Naive thymus-derived CD4-positive, alpha-beta T cell (primary cell): Measurements from ENCODE around the gene ZNF428. TPM values are rescaled to one million over a fixed set of nuclear protein-coding genes. Genes with fewer than 3 reads are reported as not detected.
"Not testable (repeated sequence)": the region's sequence is repeated elsewhere in the genome, so short reads cannot be mapped to it uniquely, and the experiment has no call there.

ENCODE experiments used
- ATAC-seq: fragments of 150-1000 bp; cut with Tn5 transposase; 2 replicates; pipeline ENCODE4 v1.10.0; 2021; ENCODE audit warnings: mild to moderate bottlenecking, moderate library complexity
- CTCF ChIA-PET: fragments of 350-600 bp; sonication (Branson Sonifier 250); formaldehyde crosslinking; loops from one replicate; lab custom pipeline; 2021; ENCODE audit warnings: antibody characterized with exemption; lab: Charles Lee
- POLR2A ChIA-PET: fragments of 350-600 bp; sonication (Branson Sonifier 250); formaldehyde crosslinking; loops from one replicate; lab custom pipeline; 2021; ENCODE audit warnings: antibody characterized with exemption, inconsistent platforms; lab: Charles Lee
- DNase-seq, 9 donors: peaks; one replicate each; pipeline versions ENCODE4 v3.0.0 to v3.0.0-alpha.2; 2020 to 2022; ENCODE audit warnings: mixed read lengths in 1 of 9
- H3K27ac ChIP-seq: one replicate; pipeline ENCODE4 v1.7.0; 2013; ENCODE audit warnings: mild to moderate bottlenecking, low read depth, low read length, moderate library complexity
- H3K27me3 ChIP-seq, 2 donors: one replicate each; pipeline ENCODE4 v1.7.0; 2013; ENCODE audit warnings: low read length in 2 of 2, mild to moderate bottlenecking in 2 of 2, moderate library complexity in 2 of 2; ENCODE audit not compliant: control insufficient read depth in 2 of 2, insufficient read depth in 2 of 2
- H3K36me3 ChIP-seq, 3 experiments: 1 replicate in 2 of 3; 2 replicates in 1 of 3; pipeline ENCODE4 v1.7.0; 2013; ENCODE audit warnings: low read length in 3 of 3, mild to moderate bottlenecking in 3 of 3, moderate library complexity in 1 of 3; ENCODE audit not compliant: insufficient read depth in 3 of 3, control insufficient read depth in 2 of 3
- H3K4me1 ChIP-seq, 2 donors: one replicate each; pipeline ENCODE4 v1.7.0; 2013; ENCODE audit warnings: low read length in 2 of 2, mild to moderate bottlenecking in 2 of 2, moderate library complexity in 1 of 2; ENCODE audit not compliant: control insufficient read depth in 2 of 2, insufficient read depth in 2 of 2
- H3K4me3 ChIP-seq: 2 replicates; pipeline ENCODE4 v1.7.0; 2013; ENCODE audit warnings: mild to moderate bottlenecking, low read length
- H3K9me3 ChIP-seq, 3 experiments: 1 replicate in 2 of 3; 2 replicates in 1 of 3; pipeline ENCODE4 v1.7.0; 2013; ENCODE audit warnings: low read length in 3 of 3; ENCODE audit not compliant: control insufficient read depth in 2 of 3
- H3K27ac Mint-ChIP-seq, 9 donors: one replicate each; pipeline ENCODE4 v1.8.0; 2020 to 2022; ENCODE audit warnings: mixed read lengths in 9 of 9, mild to moderate bottlenecking in 8 of 9, moderate library complexity in 5 of 9, inconsistent platforms in 2 of 9
- H3K27me3 Mint-ChIP-seq, 5 donors: one replicate each; pipeline ENCODE4 v1.8.0; 2021 to 2022; ENCODE audit warnings: mixed read lengths in 5 of 5, mild to moderate bottlenecking in 1 of 5
- H3K36me3 Mint-ChIP-seq, 5 donors: one replicate each; pipeline ENCODE4 v1.8.0; 2020 to 2022; ENCODE audit warnings: mixed read lengths in 5 of 5, mild to moderate bottlenecking in 3 of 5, inconsistent platforms in 1 of 5
- H3K4me1 Mint-ChIP-seq, 7 donors: one replicate each; pipeline ENCODE4 v1.8.0; 2020 to 2022; ENCODE audit warnings: mixed read lengths in 7 of 7, mild to moderate bottlenecking in 3 of 7, inconsistent platforms in 1 of 7
- H3K4me3 Mint-ChIP-seq, 10 donors: one replicate each; pipeline ENCODE4 v1.8.0; 2020 to 2022; ENCODE audit warnings: mild to moderate bottlenecking in 10 of 10, mixed read lengths in 10 of 10, moderate library complexity in 6 of 10, inconsistent platforms in 2 of 10
- H3K9me3 Mint-ChIP-seq, 11 donors: one replicate each; pipeline ENCODE4 v1.8.0; 2020 to 2022; ENCODE audit warnings: mixed read lengths in 11 of 11, mild to moderate bottlenecking in 4 of 11, inconsistent platforms in 1 of 11, moderate library complexity in 1 of 11
- intact Hi-C, 2 donors: fragments of 100-400 bp; cut with micrococcal nuclease; formaldehyde crosslinking; loops; one replicate each; pipeline ENCODE4 v1.15.1; 2023
- polyA plus RNA-seq, 2 donors: library from polyadenylated mRNA; unstranded; fragments of 300-500 nt; fragmentation: Illumina TruSeq; gene quantifications; one replicate each; pipeline ENCODE4 v1.2.3, GENCODE V29; 2021
- total RNA-seq, 6 experiments: library from RNA in 5 of 6; stranded (reverse) in 5 of 6; gene quantifications; 1 replicate in 5 of 6; 2 replicates in 1 of 6; pipeline ENCODE4 v1.2.3 and lab custom pipeline; 2021 to 2026

The ZNF428 gene
- total and polyA plus RNA-seq, 7 experiments from 2014 or later = 13.1 to 29.1 (median 25.5) TPM

GRCh38 chr19:43652546-43652874, 33.1 kb upstream of the ZNF428 start:
- peaks cover 0 to 5% (median 0%) of the 10 kb centered on the region in 7 donors for H3K4me1 Mint-ChIP-seq
- no peak overlapping the region for H3K4me3 Mint-ChIP-seq
- no peak overlapping the region for H3K27ac Mint-ChIP-seq
- no peaks in the 10 kb centered on the region for H3K27me3 Mint-ChIP-seq
- peaks cover 0 to 6% (median 0%) of the 10 kb centered on the region in 3 experiments for H3K36me3 ChIP-seq
- no peaks in the 10 kb centered on the region for H3K9me3 ChIP-seq
- peaks cover 6 to 49% (median 27%) of the 10 kb centered on the region in 5 donors for H3K36me3 Mint-ChIP-seq
- no peaks in the 10 kb centered on the region for H3K4me1 ChIP-seq
- no peaks in the 10 kb centered on the region for H3K27me3 ChIP-seq
- ChIA-PET POLR2A (interaction anchor here (0.7 kb wide), 1 partner anchor 28 kb away, joined by 3 read pairs; no protein-coding TSS in a partner anchor), CTCF (interaction anchor here (1.4 kb wide), 1 partner anchor 99 kb away, joined by 3 read pairs; no protein-coding TSS in a partner anchor)
- no peak overlapping the region for H3K4me3 ChIP-seq
- H3K27ac ChIP-seq = no peak overlapping the region
- no peak for DNase-seq
- H3K9me3 Mint-ChIP-seq = peaks cover 0 to 4% (median 0%) of the 10 kb centered on the region in 11 donors
- no peak for ATAC-seq
- intact Hi-C loops = loop anchor here in 1 of 2 donors (1.0 to 5.0 kb wide), 4 partner anchors 35 to 205 kb away; partner anchors contain the start of gene ZNF428

- H3K36me3 ChIP-seq = peaks cover 0 to 6% (median 0%) of the 10 kb centered on the region in 3 experiments
- ChIA-PET POLR2A (interaction anchor here (0.7 kb wide), 1 partner anchor 27 kb away, joined by 3 read pairs; no protein-coding TSS in a partner anchor), CTCF (interaction anchor here (0.5 to 1.4 kb wide), 2 partner anchors 98 to 1805 kb away, joined by 3 to 4 read pairs; no protein-coding TSS in a partner anchor)
- H3K27me3 ChIP-seq = no peaks in the 10 kb centered on the region
- no peak overlapping the region for H3K27ac ChIP-seq
- no peaks in the 10 kb centered on the region for H3K4me1 ChIP-seq
- no peaks in the 10 kb centered on the region for H3K27me3 Mint-ChIP-seq
- H3K4me1 Mint-ChIP-seq = peaks cover 0 to 5% (median 0%) of the 10 kb centered on the region in 7 donors
- H3K4me3 Mint-ChIP-seq = no peak overlapping the region
- H3K36me3 Mint-ChIP-seq = peaks cover 6 to 49% (median 23%) of the 10 kb centered on the region in 5 donors
- ATAC-seq (peak; percentile 48), DNase-seq (peak in 2 of 9 donors; percentile 28 to 37)
- H3K4me3 ChIP-seq = no peak overlapping the region
- intact Hi-C loops = loop anchor here in 1 of 2 donors (1.0 to 5.0 kb wide), 4 partner anchors 35 to 205 kb away; partner anchors contain the start of gene ZNF428
- H3K9me3 ChIP-seq = no peaks in the 10 kb centered on the region
- H3K9me3 Mint-ChIP-seq = peaks cover 0 to 3% (median 0%) of the 10 kb centered on the region in 11 donors
- peak overlapping the region in 1 of 9 donors; percentile 9 for H3K27ac Mint-ChIP-seq
Measured at GRCh38 chr19:43651758-43652545, 32.5 kb upstream of the ZNF428 start.

GRCh38 chr19:43650276-43650675, 30.8 kb upstream of the ZNF428 start:
- ChIA-PET POLR2A (interaction anchor here (0.6 to 0.7 kb wide), 2 partner anchors 19 to 137 kb away, joined by 3 to 4 read pairs; no protein-coding TSS in a partner anchor), CTCF (interaction anchor here (0.6 kb wide), 2 partner anchors 115 to 131 kb away, joined by 3 read pairs; no protein-coding TSS in a partner anchor)
- not testable (repeated sequence) for H3K27ac ChIP-seq, H3K4me1 ChIP-seq, DNase-seq, H3K27me3 ChIP-seq, H3K27ac Mint-ChIP-seq, H3K4me3 ChIP-seq, H3K4me1 Mint-ChIP-seq, H3K27me3 Mint-ChIP-seq, H3K36me3 ChIP-seq, H3K4me3 Mint-ChIP-seq, ATAC-seq, H3K9me3 Mint-ChIP-seq, H3K9me3 ChIP-seq
- peaks cover under 1 to 38% (median 23%) of the 10 kb centered on the region in 5 donors for H3K36me3 Mint-ChIP-seq
- intact Hi-C loops = loop anchor here in 1 of 2 donors (5.0 kb wide), 2 partner anchors 33 to 203 kb away; partner anchors contain the start of gene ZNF428

GRCh38 chr19:43649514-43649913, 30.1 kb upstream of the ZNF428 start:
- ATAC-seq (no peak), DNase-seq (no peak)
- Histone ChIP-seq H3K4me1 (no peaks in the 10 kb centered on the region), H3K9me3 (no peaks in the 10 kb centered on the region), H3K27ac (no peak overlapping the region), H3K36me3 (no peaks in the 10 kb centered on the region), H3K4me3 (no peak overlapping the region), H3K27me3 (no peaks in the 10 kb centered on the region)
- H3K9me3 Mint-ChIP-seq = peaks cover 0 to 4% (median 0%) of the 10 kb centered on the region in 11 donors
- no peaks in the 10 kb centered on the region for H3K27me3 Mint-ChIP-seq
- H3K4me3 Mint-ChIP-seq = no peak overlapping the region
- peaks cover 0 to 33% (median 17%) of the 10 kb centered on the region in 5 donors for H3K36me3 Mint-ChIP-seq
- intact Hi-C loops = no loop called here
- H3K27ac Mint-ChIP-seq = no peak overlapping the region
- ChIA-PET POLR2A (interaction anchor here (0.6 kb wide), 1 partner anchor 19 kb away, joined by 3 read pairs; no protein-coding TSS in a partner anchor), CTCF (interaction anchor here (0.6 kb wide), 2 partner anchors 115 to 130 kb away, joined by 3 read pairs; no protein-coding TSS in a partner anchor)
- H3K4me1 Mint-ChIP-seq = peaks cover 0 to 5% (median 0%) of the 10 kb centered on the region in 7 donors

GRCh38 chr19:43648633-43649032, 29.2 kb upstream of the ZNF428 start:
- Histone ChIP-seq H3K4me3 (no peak overlapping the region), H3K27me3 (no peaks in the 10 kb centered on the region), H3K36me3 (no peaks in the 10 kb centered on the region), H3K4me1 (no peaks in the 10 kb centered on the region), H3K9me3 (no peaks in the 10 kb centered on the region), H3K27ac (no peak overlapping the region)
- Mint-ChIP-seq H3K27me3 (no peaks in the 10 kb centered on the region), H3K4me1 (peaks cover 0 to 5% (median 0%) of the 10 kb centered on the region in 7 donors), H3K27ac (no peak overlapping the region), H3K36me3 (peaks cover 0 to 28% (median 15%) of the 10 kb centered on the region in 5 donors), H3K4me3 (no peak overlapping the region), H3K9me3 (peaks cover 0 to 4% (median 0%) of the 10 kb centered on the region in 11 donors)
- no peak for DNase-seq
- CTCF ChIA-PET = interaction anchor here (1.1 kb wide), 1 partner anchor 90 kb away, joined by 3 read pairs; no protein-coding TSS in a partner anchor
- no peak for ATAC-seq
- intact Hi-C loops = no loop called here
- POLR2A ChIA-PET = interaction anchor here (0.6 kb wide), 1 partner anchor 115 kb away, joined by 3 read pairs; no protein-coding TSS in a partner anchor

GRCh38 chr19:43644181-43644580, 24.8 kb upstream of the ZNF428 start:
- peaks cover 0 to 6% of the 10 kb centered on the region in 2 donors for H3K4me1 ChIP-seq
- H3K4me3 ChIP-seq = no peak overlapping the region
- intact Hi-C loops = no loop called here
- no peak overlapping the region for H3K27ac ChIP-seq
- H3K4me1 Mint-ChIP-seq = peaks cover 6 to 17% (median 8%) of the 10 kb centered on the region in 7 donors
- no peaks in the 10 kb centered on the region for H3K27me3 ChIP-seq
- no peak overlapping the region for H3K4me3 Mint-ChIP-seq
- no peak for ATAC-seq
- H3K27ac Mint-ChIP-seq = no peak overlapping the region
- POLR2A ChIA-PET = no interaction called here
- no peaks in the 10 kb centered on the region for H3K36me3 ChIP-seq
- peaks cover 0 to 20% (median 10%) of the 10 kb centered on the region in 5 donors for H3K36me3 Mint-ChIP-seq
- no peak for DNase-seq
- peaks cover 0 to 4% (median 0%) of the 10 kb centered on the region in 11 donors for H3K9me3 Mint-ChIP-seq
- H3K27me3 Mint-ChIP-seq = peaks cover under 1 to 20% (median 8%) of the 10 kb centered on the region in 5 donors
- no peaks in the 10 kb centered on the region for H3K9me3 ChIP-seq
- CTCF ChIA-PET = no interaction called here
